Measurements from ENCODE around the gene CIDEB.

GRCh38 chr14:24331731-24332267, 24.0 kb upstream of the CIDEB start:
- TF ChIP-seq YY1 (IDR thresholded peaks at IDR 0.05; ENCODE audit: insufficient read depth, insufficient replicate concordance, low read depth, low read length) (no peak), JUND (CRISPR knock-in tag; IDR thresholded peaks at IDR 0.05) (no peak), UBTF (CRISPR knock-in tag; IDR thresholded peaks at IDR 0.05) (no peak), KAT7 (CRISPR knock-in tag; IDR thresholded peaks at IDR 0.05; ENCODE audit: borderline replicate concordance) (no peak), MXD4 (CRISPR knock-in tag; IDR thresholded peaks at IDR 0.05) (no peak), TRIM22 (IDR thresholded peaks at IDR 0.05) (no peak), NR0B2 (CRISPR knock-in tag; IDR thresholded peaks at IDR 0.05) (no peak), CCAR2 (optimal IDR thresholded peaks at IDR 0.05; ENCODE audit: low read depth, low read length) (no peak), FOXJ3 (CRISPR knock-in tag; IDR thresholded peaks at IDR 0.05; ENCODE audit: borderline replicate concordance) (no peak), USF2 (IDR thresholded peaks at IDR 0.05; ENCODE audit: low read depth, low read length) (no peak), USF2 (CRISPR knock-in tag; IDR thresholded peaks at IDR 0.05; ENCODE audit: borderline replicate concordance) (no peak), ZNF274 (CRISPR knock-in tag; IDR thresholded peaks at IDR 0.05) (no peak), ZNF232 (CRISPR knock-in tag; IDR thresholded peaks at IDR 0.05; ENCODE audit: borderline replicate concordance) (no peak)

Data from HepG2 (cell line).